ENCODE results near the gene FBXW4.
"Not testable (repeated sequence)": the region's sequence is repeated elsewhere in the genome, so short reads cannot be mapped to it uniquely, and the experiment has no call there.

The FBXW4 gene

DNA sequence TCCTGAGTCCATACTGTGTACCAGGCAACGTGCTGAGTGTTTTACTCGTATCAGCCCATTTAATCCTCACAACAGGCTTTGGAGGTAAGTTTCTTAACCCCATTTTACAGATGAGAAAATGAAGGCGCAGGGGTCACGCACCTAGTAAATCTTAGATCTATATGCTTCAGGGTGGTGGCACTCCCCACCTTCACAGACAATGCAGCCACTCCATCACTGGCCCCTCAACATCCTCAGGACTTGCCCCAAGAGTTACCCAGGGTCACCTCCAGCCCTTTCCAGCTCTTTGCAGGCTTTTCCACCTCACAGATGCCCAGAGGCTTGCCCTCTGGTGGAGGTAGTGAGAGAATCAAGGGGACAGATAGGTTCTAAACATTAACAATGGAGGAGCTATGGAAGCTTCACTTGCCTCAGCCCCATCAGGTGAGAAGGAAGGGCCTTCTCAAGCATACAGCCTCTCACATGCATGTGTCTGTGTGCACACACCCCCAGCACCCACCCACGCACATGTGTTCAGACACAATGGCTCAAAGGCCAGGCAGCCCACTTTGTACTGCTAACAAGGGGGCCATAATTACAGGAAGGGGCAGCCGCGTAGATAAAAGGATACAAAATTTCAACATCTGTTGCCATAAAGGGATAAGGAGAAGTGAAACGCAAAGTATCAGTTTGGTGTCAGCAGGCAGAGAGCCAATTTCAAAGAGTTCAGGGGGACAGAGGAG lies 77.7 kb downstream of the FBXW4 start:
- DNase-seq (ENCODE audit: low spot score), result no peak

GRCh38 chr10:101616415-101617101 lies 78.4 kb downstream of the FBXW4 start:
- DNase-seq (ENCODE audit: low spot score), result no peak

GRCh38 chr10:101615525-101616116 lies 79.3 kb downstream of the FBXW4 start:
- DNase-seq (ENCODE audit: low spot score), result no peak

DNA sequence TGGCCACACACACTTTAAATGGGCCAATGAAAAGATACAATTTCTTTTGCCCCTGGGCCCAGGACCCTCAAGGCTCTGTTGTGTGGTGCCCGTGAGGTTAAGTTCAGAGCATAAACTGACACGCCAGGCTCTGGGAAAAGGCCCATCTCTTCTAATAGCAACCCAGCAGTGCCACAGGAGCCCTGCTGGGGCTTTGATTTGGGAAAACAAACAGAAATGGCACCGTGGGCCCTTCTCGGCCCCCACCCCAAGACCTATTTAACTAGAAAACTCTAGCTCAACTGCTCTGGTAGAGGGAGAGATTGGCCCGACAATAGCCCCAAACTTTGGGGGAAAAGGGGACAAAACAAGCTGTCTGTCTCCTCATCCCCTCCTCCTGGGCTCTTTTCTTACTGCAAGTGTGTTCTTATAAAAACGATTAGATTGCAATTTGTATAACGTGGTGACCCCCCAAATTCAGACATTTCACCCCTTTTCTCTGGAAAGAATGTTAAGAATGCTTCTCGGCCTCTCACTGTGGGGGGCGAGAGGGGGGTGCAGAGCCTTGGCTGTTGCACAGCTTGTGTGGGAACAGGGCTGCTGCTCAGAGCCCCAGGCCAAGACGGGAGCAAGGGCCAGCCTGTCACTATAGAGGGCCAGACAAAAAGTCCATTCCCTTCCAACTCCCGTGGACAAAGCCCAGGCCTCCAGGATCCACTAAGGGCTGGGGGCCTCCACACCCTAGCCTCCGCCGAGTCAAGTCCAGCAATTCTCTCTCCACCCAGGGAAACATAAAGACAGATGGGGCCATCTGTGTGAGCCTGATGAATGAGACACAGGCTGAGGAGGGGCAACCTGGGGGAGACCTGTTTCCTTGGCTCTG lies 80.1 kb downstream of the FBXW4 start:
- DNase-seq (ENCODE audit: low spot score), result no peak

GRCh38 chr10:101613646-101614045 lies 81.3 kb downstream of the FBXW4 start:
- DNase-seq (ENCODE audit: low spot score), result no peak

- no peak for DNase-seq (ENCODE audit: low spot score)
Observed at GRCh38 chr10:101612872-101613271, 82.1 kb downstream of the FBXW4 start.

GRCh38 chr10:101612086-101612485 lies 82.9 kb downstream of the FBXW4 start:
- no peak for DNase-seq (ENCODE audit: low spot score)

DNA sequence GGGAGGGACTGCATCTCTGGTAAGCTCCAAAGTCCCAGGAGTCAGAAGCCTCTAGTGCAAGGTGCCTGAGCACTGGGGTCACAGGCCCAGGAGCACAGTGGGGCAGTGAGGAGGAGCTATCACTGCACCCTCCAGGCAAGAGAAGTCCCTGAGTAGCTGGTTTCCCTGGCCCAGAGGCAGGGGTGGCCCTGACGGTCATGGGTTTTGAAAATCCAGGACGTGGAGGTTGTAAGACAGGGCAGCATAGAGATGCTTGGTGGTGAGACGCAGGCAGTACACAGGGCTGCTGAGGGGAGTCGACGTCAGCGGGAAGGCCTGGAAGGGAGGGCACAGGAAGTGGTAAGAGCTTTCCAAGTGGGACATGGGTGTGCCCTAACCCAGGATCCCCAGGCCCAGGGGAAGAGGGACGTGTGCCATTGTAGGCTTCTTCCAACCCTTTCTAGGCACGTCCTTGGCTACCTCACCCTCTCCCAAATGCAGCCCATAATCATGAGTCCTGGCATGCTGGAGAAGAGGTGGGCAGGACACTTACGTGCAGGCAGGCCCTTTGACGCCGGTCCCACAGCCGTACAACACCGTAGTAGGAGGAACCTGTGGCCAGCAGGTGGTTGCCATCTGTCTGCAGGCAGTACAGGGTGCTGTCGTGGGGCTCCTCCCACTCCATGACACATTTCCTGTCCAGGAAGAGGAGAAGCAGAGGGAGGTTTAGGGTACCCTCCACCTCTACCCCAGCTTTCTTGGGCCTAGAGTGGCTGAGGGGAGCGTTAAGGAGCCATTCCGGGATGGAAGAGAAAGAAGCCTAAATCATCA lies 83.7 kb downstream of the FBXW4 start:
- no peak for DNase-seq (ENCODE audit: low spot score)

- DNase-seq (ENCODE audit: low spot score), result no peak
Observed at GRCh38 chr10:101609481-101609880, 85.5 kb downstream of the FBXW4 start.

DNA sequence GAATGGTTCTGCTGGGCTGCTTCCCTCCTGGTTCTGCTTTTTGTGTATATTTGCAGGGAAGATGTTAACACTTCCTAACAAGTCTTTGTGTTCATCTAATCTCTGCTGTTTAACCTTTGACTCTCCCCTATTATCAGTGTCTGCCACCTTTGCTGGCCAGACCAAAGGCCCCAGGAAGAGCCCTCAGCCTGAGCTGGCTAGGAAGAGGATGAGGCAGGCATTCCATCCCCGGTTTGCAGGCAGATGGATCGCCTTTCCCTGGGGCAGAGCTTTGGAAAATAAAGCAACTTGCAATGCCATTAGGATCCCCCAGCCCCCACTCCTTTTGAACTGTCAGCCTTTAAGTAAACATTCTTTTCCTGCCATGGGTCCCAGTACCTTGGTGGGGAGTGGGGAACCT lies 87.8 kb downstream of the FBXW4 start:
- no peak for DNase-seq (ENCODE audit: low spot score)

GRCh38 chr10:101602761-101603398 lies 92.1 kb downstream of the FBXW4 start:
- peak; percentile 75 for DNase-seq (ENCODE audit: low spot score)

- peak; percentile 13 for DNase-seq (ENCODE audit: low spot score)
Observed at GRCh38 chr10:101601541-101601940, 93.4 kb downstream of the FBXW4 start.

- no peak for DNase-seq (ENCODE audit: low spot score)
Observed at GRCh38 chr10:101597091-101597900, 97.7 kb downstream of the FBXW4 start.

DNA sequence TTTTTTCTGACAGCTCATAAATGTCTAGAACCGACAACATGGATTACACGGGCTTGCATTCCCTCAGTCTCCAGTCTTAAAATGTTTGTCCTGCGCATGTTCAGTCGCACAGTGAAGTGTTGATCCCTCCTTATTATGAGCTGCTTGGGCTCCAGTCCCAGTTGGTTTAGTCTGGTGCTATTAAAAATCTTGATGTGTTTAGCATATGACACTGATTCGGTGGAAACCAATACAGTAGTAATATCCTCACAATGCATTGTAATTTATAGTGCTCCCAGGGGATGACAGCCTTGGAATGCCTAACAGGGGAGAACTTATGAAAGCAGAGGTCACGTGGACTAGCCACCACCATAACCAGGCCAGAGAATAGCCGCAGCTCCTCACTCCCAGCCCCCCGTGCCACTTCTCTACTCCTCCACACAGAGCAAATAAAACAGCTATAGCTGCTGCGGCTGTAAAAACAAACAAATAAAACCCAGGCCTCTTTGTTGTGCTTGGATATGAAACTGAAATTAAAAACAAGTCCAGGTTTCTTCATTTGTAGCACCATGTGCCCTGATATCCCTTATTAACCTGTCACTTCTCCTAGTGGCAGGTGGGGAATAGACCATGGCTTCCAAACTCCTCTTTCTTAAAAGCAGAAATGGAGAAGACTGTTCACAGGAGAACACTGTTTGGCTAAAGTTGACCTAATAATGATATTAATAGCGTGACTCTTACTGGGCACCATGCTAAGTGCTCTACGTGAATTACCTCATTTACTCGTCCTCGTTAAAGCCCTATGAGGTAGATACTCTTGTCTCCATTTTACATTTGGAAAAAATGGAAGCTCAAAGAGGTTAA lies 99.2 kb downstream of the FBXW4 start:
- DNase-seq (ENCODE audit: low spot score), result no peak

- DNase-seq (ENCODE audit: low spot score), result not testable (repeated sequence)
Observed at GRCh38 chr10:101593331-101593730, 101.6 kb downstream of the FBXW4 start.

DNA sequence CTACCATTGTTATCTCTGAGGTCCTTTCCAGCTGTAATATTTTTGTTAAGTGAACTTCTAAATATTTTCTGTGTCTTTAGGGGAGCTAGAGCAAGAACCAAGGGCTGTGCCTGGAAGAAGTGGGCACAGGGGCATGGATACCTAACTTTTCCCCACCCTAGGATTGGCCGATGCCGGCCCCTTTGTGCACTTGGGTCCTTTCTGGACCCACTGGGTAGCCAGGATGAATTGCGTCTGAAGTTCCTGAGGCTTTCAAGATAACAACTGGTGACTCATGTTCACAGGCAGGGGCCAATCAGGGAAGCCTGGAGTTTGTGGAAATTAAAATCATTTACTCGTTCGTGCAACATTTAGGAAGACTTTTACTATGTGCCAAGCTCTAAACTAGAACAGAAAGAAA lies 106.1 kb downstream of the FBXW4 start:
- DNase-seq (ENCODE audit: low spot score), result peak; percentile 42

GRCh38 chr10:101587725-101588653 lies 107.0 kb downstream of the FBXW4 start, which contains the start of the genes DPCD and POLL:
Gene DPCD (plus strand): TSS chr10:101588321. CDS start chr10:101588337, 16 bp downstream.
Gene POLL (minus strand): TSS chr10:101588257. CDS start chr10:101587360, 897 bp downstream.
- peak; percentile 93 for DNase-seq (ENCODE audit: low spot score)

- DNase-seq (ENCODE audit: low spot score), result no peak
Observed at GRCh38 chr10:101585841-101586240, 109.1 kb downstream of the FBXW4 start.

Data from kidney tubule cell (primary cell).